Osteoblast (primary cell): ENCODE measurements around the gene HMGXB3. TPM values are rescaled to one million over a fixed set of nuclear protein-coding genes. Genes with fewer than 3 reads are reported as not detected.

Source experiments
- DNase-seq: peaks from one replicate; pipeline ENCODE4 v3.0.0; 2011; ENCODE audit warnings: low spot score, mixed read lengths; ENCODE audit not compliant: insufficient read length; ENCODE audit errors: missing footprints
- H2AFZ ChIP-seq: 2 replicates; pipeline ENCODE4 v1.6.0; 2011; ENCODE audit warnings: mild to moderate bottlenecking, low read length
- H3K27ac ChIP-seq: 2 replicates; pipeline ENCODE4 v1.5.1; 2011; ENCODE audit warnings: mild to moderate bottlenecking, low read depth, low read length, moderate library complexity
- H3K27me3 ChIP-seq: 2 replicates; pipeline ENCODE4 v1.6.0; 2012; ENCODE audit warnings: mild to moderate bottlenecking, control low read depth, inconsistent platforms, low read length, moderate library complexity; ENCODE audit not compliant: insufficient read depth
- H3K36me3 ChIP-seq: 2 replicates; pipeline ENCODE4 v1.5.1; 2011; ENCODE audit warnings: mild to moderate bottlenecking, low read length, control low read depth, moderate library complexity; ENCODE audit not compliant: insufficient read depth
- H3K4me1 ChIP-seq: 2 replicates; pipeline ENCODE4 v1.5.1; 2011; ENCODE audit warnings: mild to moderate bottlenecking, low read length, control low read depth, moderate library complexity; ENCODE audit not compliant: insufficient read depth
- H3K4me2 ChIP-seq: 2 replicates; pipeline ENCODE4 v1.6.0; 2011; ENCODE audit warnings: mild to moderate bottlenecking, low read length; ENCODE audit not compliant: insufficient read depth
- H3K4me3 ChIP-seq: fragments of 200-600 bp; sonication (generic); 3 replicates; pipeline ENCODE4 v1.5.1; 2012; ENCODE audit warnings: mild to moderate bottlenecking, low read length, inconsistent platforms; ENCODE audit not compliant: insufficient read depth
- H3K79me2 ChIP-seq: 2 replicates; pipeline ENCODE4 v1.6.0; 2012; ENCODE audit warnings: mild to moderate bottlenecking, low read length, control low read depth, inconsistent platforms; ENCODE audit not compliant: insufficient read depth
- H3K9me3 ChIP-seq: 2 replicates; pipeline ENCODE4 v1.5.1; 2011; ENCODE audit warnings: low read depth, low read length, control low read depth
- H4K20me1 ChIP-seq: 2 replicates; pipeline ENCODE4 v1.6.0; 2012; ENCODE audit warnings: mild to moderate bottlenecking, low read length, control low read depth; ENCODE audit not compliant: insufficient read depth
- CTCF ChIP-seq: IDR thresholded peaks from 2 replicates; pipeline ENCODE4 v1.5.1; 2011; ENCODE audit warnings: mild to moderate bottlenecking, low read depth, low read length, moderate library complexity; ENCODE audit errors: extremely low read depth
- total RNA-seq: library from RNA; depleted of rRNA; stranded (reverse); fragments of >200 nt; gene quantifications from 2 replicates; pipeline ENCODE4 v1.2.3, GENCODE V29; 2012

Gene HMGXB3
- total RNA-seq, 1 donor: 54.3 TPM

GRCh38 chr5:150067405-150067960 lies 66.9 kb downstream of the HMGXB3 start:
- no peaks in the 10 kb centered on the region for H4K20me1 ChIP-seq
- peak overlapping the region; percentile 91 for H3K27ac ChIP-seq

GRCh38 chr5:150068071-150068470 lies 67.5 kb downstream of the HMGXB3 start:
- H3K4me2 ChIP-seq: no peak overlapping the region
- no peak for TF ChIP-seq CTCF
- peak; percentile 38 for DNase-seq
- no peaks in the 10 kb centered on the region for H4K20me1 ChIP-seq
- no peak overlapping the region for H3K27ac ChIP-seq
- H3K36me3 ChIP-seq: no peaks in the 10 kb centered on the region
- peaks cover 44% of the 10 kb centered on the region for H3K4me1 ChIP-seq
- H2AFZ ChIP-seq: no peak overlapping the region
- peaks cover under 1% of the 10 kb centered on the region for H3K9me3 ChIP-seq
- no peaks in the 10 kb centered on the region for H3K79me2 ChIP-seq
- no peak overlapping the region for H3K4me3 ChIP-seq
- H3K27me3 ChIP-seq: no peaks in the 10 kb centered on the region

More at GRCh38 chr5:150067405-150067960, 66.9 kb downstream of the HMGXB3 start:
- H3K4me3 ChIP-seq: no peak overlapping the region
- H3K4me1 ChIP-seq: peaks cover 47% of the 10 kb centered on the region
- no peak overlapping the region for H3K4me2 ChIP-seq
- no peaks in the 10 kb centered on the region for H3K27me3 ChIP-seq
- H3K79me2 ChIP-seq: no peaks in the 10 kb centered on the region
- no peak overlapping the region for H2AFZ ChIP-seq
- H3K36me3 ChIP-seq: no peaks in the 10 kb centered on the region
- no peaks in the 10 kb centered on the region for H3K9me3 ChIP-seq
- no peak for DNase-seq
- TF ChIP-seq CTCF: no peak

GRCh38 chr5:150068472-150068871 lies 67.9 kb downstream of the HMGXB3 start:
- Histone ChIP-seq H2AFZ (no peak overlapping the region), H3K4me1 (peaks cover 44% of the 10 kb centered on the region), H3K27me3 (no peaks in the 10 kb centered on the region), H3K79me2 (no peaks in the 10 kb centered on the region), H3K27ac (no peak overlapping the region), H3K9me3 (peaks cover 4% of the 10 kb centered on the region), H3K36me3 (no peaks in the 10 kb centered on the region), H4K20me1 (no peaks in the 10 kb centered on the region), H3K4me2 (no peak overlapping the region), H3K4me3 (no peak overlapping the region)
- no peak for TF ChIP-seq CTCF
- DNase-seq: peak; percentile 62

- Histone ChIP-seq H4K20me1 (no peaks in the 10 kb centered on the region), H3K4me2 (no peak overlapping the region), H3K4me1 (peaks cover 44% of the 10 kb centered on the region), H3K27me3 (no peaks in the 10 kb centered on the region), H3K79me2 (no peaks in the 10 kb centered on the region), H2AFZ (no peak overlapping the region), H3K9me3 (peaks cover 4% of the 10 kb centered on the region), H3K36me3 (no peaks in the 10 kb centered on the region), H3K4me3 (no peak overlapping the region), H3K27ac (no peak overlapping the region)
- peak; percentile 41 for DNase-seq
- no peak for TF ChIP-seq CTCF
Measured at GRCh38 chr5:150068961-150069645, 68.6 kb downstream of the HMGXB3 start.
